Glutamatergic neuron (in vitro differentiated cells): Measurements from ENCODE around the gene ZSCAN22. TPM values are rescaled to one million over a fixed set of nuclear protein-coding genes. Genes with fewer than 3 reads are reported as not detected.

Experiments used
- DNase-seq: peaks from one replicate; pipeline ENCODE4 v3.0.0; 2022
- H3K27ac Mint-ChIP-seq: one replicate; pipeline ENCODE4 v1.8.0; 2020; ENCODE audit warnings: mild to moderate bottlenecking, mixed read lengths, inconsistent platforms; ENCODE audit not compliant: unreplicated experiment
- H3K27me3 Mint-ChIP-seq: one replicate; pipeline ENCODE4 v1.8.0; 2020; ENCODE audit warnings: mild to moderate bottlenecking, moderate library complexity, mixed read lengths, inconsistent platforms; ENCODE audit not compliant: unreplicated experiment
- H3K36me3 Mint-ChIP-seq: one replicate; pipeline ENCODE4 v1.8.0; 2020; ENCODE audit warnings: mild to moderate bottlenecking, mixed read lengths, inconsistent platforms; ENCODE audit not compliant: unreplicated experiment
- H3K4me1 Mint-ChIP-seq: one replicate; pipeline ENCODE4 v1.8.0; 2020; ENCODE audit warnings: mild to moderate bottlenecking, low read depth, mixed read lengths, inconsistent platforms; ENCODE audit not compliant: unreplicated experiment
- H3K4me3 Mint-ChIP-seq: one replicate; pipeline ENCODE4 v1.8.0; 2020; ENCODE audit warnings: mild to moderate bottlenecking, mixed read lengths, inconsistent platforms; ENCODE audit not compliant: unreplicated experiment
- H3K9me3 Mint-ChIP-seq: one replicate; pipeline ENCODE4 v1.8.0; 2020; ENCODE audit warnings: mild to moderate bottlenecking, moderate library complexity, mixed read lengths, inconsistent platforms; ENCODE audit not compliant: unreplicated experiment
- CTCF ChIP-seq: fragments of 200-600 bp; sonication (generic); IDR thresholded peaks from one replicate; pipeline ENCODE4 v1.5.0; 2021; ENCODE audit not compliant: partially characterized antibody, unreplicated experiment
- total RNA-seq: library from RNA; stranded (reverse); fragmentation: NEBNext Ultra II Directional; extraction: Animal tissue kit (Norgen Biotek cat#: 25700); gene quantifications from one replicate; pipeline ENCODE4 v1.2.1, GENCODE V29; 2021; ENCODE audit not compliant: unreplicated experiment

The ZSCAN22 gene
- total RNA-seq, 1 donor from 2014 or later, result 4.9 TPM

- no peak overlapping the region for H3K27ac Mint-ChIP-seq
- H3K9me3 Mint-ChIP-seq, result no peaks in the 10 kb centered on the region
- TF ChIP-seq CTCF, result peak; percentile 30
- H3K4me1 Mint-ChIP-seq, result peaks cover 9% of the 10 kb centered on the region
- no peaks in the 10 kb centered on the region for H3K36me3 Mint-ChIP-seq
- peaks cover 2% of the 10 kb centered on the region for H3K27me3 Mint-ChIP-seq
- DNase-seq, result peak; percentile 73
- peak overlapping the region; percentile 76 for H3K4me3 Mint-ChIP-seq
These were observed 2.2 kb downstream of the ZSCAN22 start for GRCh38 chr19:58328999-58329398.

- H3K36me3 Mint-ChIP-seq, result no peaks in the 10 kb centered on the region
- H3K4me1 Mint-ChIP-seq, result peaks cover 9% of the 10 kb centered on the region
- peak overlapping the region; percentile 76 for H3K27ac Mint-ChIP-seq
- peaks cover 4% of the 10 kb centered on the region for H3K27me3 Mint-ChIP-seq
- DNase-seq, result no peak
- peak overlapping the region; percentile 43 for H3K4me3 Mint-ChIP-seq
- TF ChIP-seq CTCF, result no peak
- H3K9me3 Mint-ChIP-seq, result no peaks in the 10 kb centered on the region
These were observed 3.7 kb downstream of the ZSCAN22 start for GRCh38 chr19:58330458-58330857.

GRCh38 chr19:58332697-58333096 lies 5.9 kb downstream of the ZSCAN22 start:
- H3K27ac Mint-ChIP-seq, result no peak overlapping the region
- H3K4me1 Mint-ChIP-seq, result peaks cover 9% of the 10 kb centered on the region
- TF ChIP-seq CTCF, result no peak
- H3K36me3 Mint-ChIP-seq, result no peaks in the 10 kb centered on the region
- H3K27me3 Mint-ChIP-seq, result peaks cover 7% of the 10 kb centered on the region
- H3K4me3 Mint-ChIP-seq, result no peak overlapping the region
- H3K9me3 Mint-ChIP-seq, result no peaks in the 10 kb centered on the region
- no peak for DNase-seq

- H3K4me1 Mint-ChIP-seq, result peaks cover 5% of the 10 kb centered on the region
- H3K27ac Mint-ChIP-seq, result no peak overlapping the region
- peaks cover 10% of the 10 kb centered on the region for H3K27me3 Mint-ChIP-seq
These were observed 8.0 kb downstream of the ZSCAN22 start for GRCh38 chr19:58334691-58335249.

More at GRCh38 chr19:58334691-58335249, 8.0 kb downstream of the ZSCAN22 start:
- TF ChIP-seq CTCF, result no peak
- peaks cover 3% of the 10 kb centered on the region for H3K36me3 Mint-ChIP-seq
- no peak overlapping the region for H3K4me3 Mint-ChIP-seq
- DNase-seq, result no peak
- no peaks in the 10 kb centered on the region for H3K9me3 Mint-ChIP-seq
